ENCODE measurements around the gene ACE. TPM values are rescaled to one million over a fixed set of nuclear protein-coding genes. Genes with fewer than 3 reads are reported as not detected.

The ACE gene
- total RNA-seq, 1 experiment from 2014 or later = 5.4 TPM

GRCh38 chr17:63444457-63444856 lies 32.4 kb upstream of the ACE start:
- no peak overlapping the region for H2BK15ac ChIP-seq (ENCODE audit: low read depth, low read length)
- DNase-seq = no peak
- Mint-ChIP-seq H3K27me3 (ENCODE audit: low read depth) (peaks cover 20% of the 10 kb centered on the region), H3K4me3 (peak overlapping the region in 1 of 2 experiments; percentile 77; a peak in 2 of 5 replicates), H3K9me3 (peaks cover 0 to 3% of the 10 kb centered on the region in 2 experiments; a peak in 1 of 5 replicates), H3K27ac (no peak overlapping the region), H3K4me1 (peaks cover 26 to 38% of the 10 kb centered on the region in 2 experiments), H3K36me3 (ENCODE audit: insufficient read depth in 1 of 3, low read depth in 3 of 3) (0 out of 7 replicates have a peak, but pooled peaks cover 0 to 4% (median 0%) of the 10 kb centered on the region in 3 experiments)
- H2BK5ac ChIP-seq (ENCODE audit: insufficient read length, low read length) = no peak overlapping the region
- WGBS (ENCODE audit: extremely low coverage, insufficient read length, low lambda C conversion rate) = no CpG with 5 or more reads among the region's 3 CpGs
- TF ChIP-seq, protein P1, sequence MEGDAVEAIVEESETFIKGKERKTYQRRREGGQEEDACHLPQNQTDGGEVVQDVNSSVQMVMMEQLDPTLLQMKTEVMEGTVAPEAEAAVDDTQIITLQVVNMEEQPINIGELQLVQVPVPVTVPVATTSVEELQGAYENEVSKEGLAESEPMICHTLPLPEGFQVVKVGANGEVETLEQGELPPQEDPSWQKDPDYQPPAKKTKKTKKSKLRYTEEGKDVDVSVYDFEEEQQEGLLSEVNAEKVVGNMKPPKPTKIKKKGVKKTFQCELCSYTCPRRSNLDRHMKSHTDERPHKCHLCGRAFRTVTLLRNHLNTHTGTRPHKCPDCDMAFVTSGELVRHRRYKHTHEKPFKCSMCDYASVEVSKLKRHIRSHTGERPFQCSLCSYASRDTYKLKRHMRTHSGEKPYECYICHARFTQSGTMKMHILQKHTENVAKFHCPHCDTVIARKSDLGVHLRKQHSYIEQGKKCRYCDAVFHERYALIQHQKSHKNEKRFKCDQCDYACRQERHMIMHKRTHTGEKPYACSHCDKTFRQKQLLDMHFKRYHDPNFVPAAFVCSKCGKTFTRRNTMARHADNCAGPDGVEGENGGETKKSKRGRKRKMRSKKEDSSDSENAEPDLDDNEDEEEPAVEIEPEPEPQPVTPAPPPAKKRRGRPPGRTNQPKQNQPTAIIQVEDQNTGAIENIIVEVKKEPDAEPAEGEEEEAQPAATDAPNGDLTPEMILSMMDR (conservative IDR thresholded peaks at IDR 0.05) = no peak
- H3K4me2 ChIP-seq (ENCODE audit: insufficient read depth, insufficient read length, low read length) = no peak overlapping the region
- H2BK20ac ChIP-seq (ENCODE audit: low read depth, low read length, poor library complexity, severe bottlenecking) = no peak overlapping the region
- no peak overlapping the region for H3K14ac ChIP-seq (ENCODE audit: insufficient read depth, low read length)
- H2AFZ ChIP-seq (ENCODE audit: low read length) = no peak overlapping the region
- H3K9me3 ChIP-seq (ENCODE audit: control insufficient read depth, low read depth, low read length) = no peaks in the 10 kb centered on the region
- no peak overlapping the region for H3T11ph ChIP-seq (ENCODE audit: low read length)
- no peak overlapping the region for H3K27ac ChIP-seq (ENCODE audit: insufficient read length, low read depth, low read length)
- H2BK12ac ChIP-seq (ENCODE audit: insufficient read length, low read depth, low read length) = no peak overlapping the region
- no peak overlapping the region for H3K9ac ChIP-seq (ENCODE audit: extremely low read depth, insufficient read length, low read length)
- H4K91ac ChIP-seq (ENCODE audit: insufficient read length, low read depth, low read length) = no peak overlapping the region
- no peaks in the 10 kb centered on the region for H3K79me2 ChIP-seq (ENCODE audit: insufficient read depth, low read length)
- no peak overlapping the region for H3K56ac ChIP-seq (ENCODE audit: insufficient read length, low read depth, low read length)
- H4K20me1 ChIP-seq (ENCODE audit: control insufficient read depth, insufficient read depth, insufficient read length) = peaks cover 4% of the 10 kb centered on the region
- no peak overlapping the region for H4K5ac ChIP-seq (ENCODE audit: insufficient read length, low read depth, low read length)
- no peak overlapping the region for H3K4ac ChIP-seq (ENCODE audit: low read depth, low read length)
- no peaks in the 10 kb centered on the region; the same call in 1 of the 2 replicates for H3K27me3 ChIP-seq (ENCODE audit: insufficient read depth, low read length)
- H3K18ac ChIP-seq (ENCODE audit: insufficient read length, low read depth, low read length) = no peak overlapping the region
- no peak overlapping the region for H2AK5ac ChIP-seq (ENCODE audit: insufficient read length, low read length)
- no peak overlapping the region for H2BK120ac ChIP-seq (ENCODE audit: low read depth, low read length, poor library complexity, severe bottlenecking)
- no peak overlapping the region for H3K23ac ChIP-seq (ENCODE audit: insufficient read length, low read depth, low read length)
- no peaks in the 10 kb centered on the region for H3K79me1 ChIP-seq (ENCODE audit: insufficient read depth, low read depth, low read length, poor library complexity, severe bottlenecking)
- peaks cover 2% of the 10 kb centered on the region; the same call in 1 of the 2 replicates for H3K4me1 ChIP-seq (ENCODE audit: insufficient read depth, low read length)
- peaks cover 14% of the 10 kb centered on the region for H3K23me2 ChIP-seq (ENCODE audit: insufficient read length, low read depth, low read length, poor library complexity, severe bottlenecking)
- H4K8ac ChIP-seq (replicated peaks; ENCODE audit: insufficient read length, low read depth, low read length) = no peak overlapping the region

Measured in H9 (cell line).